PC-3 (cell line): ENCODE data around the gene GTF2H3. TPM values are rescaled to one million over a fixed set of nuclear protein-coding genes. Genes with fewer than 3 reads are reported as not detected.

ENCODE experiments used
- ATAC-seq: fragments of 200-7000 bp; cut with Tn5 transposase; 2 replicates; pipeline ENCODE4 v1.9.1; 2020; ENCODE audit warnings: mild to moderate bottlenecking, moderate library complexity
- BruUV-seq: library from RNA; stranded (reverse); fragments of 400-500 nt; replicated peaks from 2 replicates; lab custom pipeline; 2021; lab: Mats Ljungman, UMichigan
- CTCF ChIA-PET: fragments of 300-600 bp; sonication (Branson Sonifier 250); formaldehyde crosslinking; loops from one replicate; lab custom pipeline; 2022; ENCODE audit warnings: antibody characterized with exemption; lab: Charles Lee
- POLR2A ChIA-PET: fragments of 300-600 bp; sonication (Branson Sonifier 250); formaldehyde crosslinking; loops from one replicate; lab custom pipeline; 2022; ENCODE audit warnings: antibody characterized with exemption; ENCODE audit not compliant: unreplicated experiment; lab: Charles Lee
- DNase-seq: peaks from one replicate; pipeline ENCODE4 v3.0.0-alpha.2; 2015
- H2AFZ ChIP-seq: fragments of 300-600 bp; sonication (generic); 2 replicates; pipeline ENCODE4 v1.6.0; 2016; ENCODE audit warnings: antibody characterized with exemption, low read length
- H3F3A ChIP-seq: fragments of 300-600 bp; sonication (generic); one replicate; pipeline ENCODE4 v1.6.0; 2017; ENCODE audit warnings: antibody characterized with exemption, low read length, control low read depth, mild to moderate bottlenecking; ENCODE audit not compliant: unreplicated experiment
- H3K27ac ChIP-seq: fragments of 300-600 bp; sonication (generic); 2 replicates; pipeline ENCODE4 v1.5.1; 2016; ENCODE audit warnings: mild to moderate bottlenecking, low read length
- H3K27me3 ChIP-seq: fragments of 300-600 bp; sonication (generic); 2 replicates; pipeline ENCODE4 v1.6.1; 2016; ENCODE audit warnings: low read length, mixed read lengths
- H3K36me3 ChIP-seq: fragments of 300-600 bp; sonication (generic); 2 replicates; pipeline ENCODE4 v1.6.1; 2016; ENCODE audit warnings: low read depth, mixed run types, low read length, mixed read lengths
- H3K4me1 ChIP-seq: fragments of 300-600 bp; sonication (generic); 2 replicates; pipeline ENCODE4 v1.5.1; 2016; ENCODE audit warnings: low read length; ENCODE audit not compliant: insufficient read depth
- H3K4me2 ChIP-seq: fragments of 300-600 bp; sonication (generic); 2 replicates; pipeline ENCODE4 v1.6.0; 2016; ENCODE audit warnings: low read length
- H3K4me3 ChIP-seq: fragments of 300-600 bp; sonication (generic); 2 replicates; pipeline ENCODE4 v1.5.1; 2016; ENCODE audit warnings: mild to moderate bottlenecking, low read length, mixed read lengths
- H3K79me2 ChIP-seq: fragments of 300-600 bp; sonication (generic); 2 replicates; pipeline ENCODE4 v1.6.1; 2017; ENCODE audit warnings: low read length, mixed read lengths
- H3K9ac ChIP-seq: fragments of 300-600 bp; sonication (generic); 2 replicates; pipeline ENCODE4 v1.6.0; 2016; ENCODE audit warnings: mild to moderate bottlenecking, low read length
- H3K9me2 ChIP-seq: fragments of 300-600 bp; sonication (generic); replicated peaks from 2 replicates; pipeline ENCODE4 v1.6.1; 2016; ENCODE audit warnings: mixed run types, low read length, mixed read lengths
- H3K9me3 ChIP-seq: fragments of 300-600 bp; sonication (generic); 2 replicates; pipeline ENCODE4 v1.6.1; 2016; ENCODE audit warnings: low read length, mixed read lengths
- H4K20me1 ChIP-seq: fragments of 300-600 bp; sonication (generic); 2 replicates; pipeline ENCODE4 v1.6.1; 2016; ENCODE audit warnings: low read length, mixed read lengths
- EZH2 ChIP-seq: fragments of 300-600 bp; sonication (generic); IDR thresholded peaks from one replicate; pipeline ENCODE4 v1.6.1; 2017; ENCODE audit warnings: antibody characterized with exemption, mild to moderate bottlenecking, low read length; ENCODE audit not compliant: unreplicated experiment
- EZH2phosphoT487 ChIP-seq: fragments of 300-600 bp; sonication (generic); IDR thresholded peaks from 2 replicates; pipeline ENCODE4 v1.6.1; 2018; ENCODE audit warnings: mild to moderate bottlenecking, antibody characterized with exemption, low read length, borderline replicate concordance
- intact Hi-C: fragments of 100-400 bp; cut with micrococcal nuclease; formaldehyde crosslinking; loops from 2 replicates; pipeline ENCODE4 v1.9.0; 2023
- total RNA-seq: library from RNA; depleted of rRNA; stranded (reverse); fragments of >200 nt; gene quantifications from 2 replicates; pipeline ENCODE4 v1.2.3, GENCODE V29; 2014
- TF ChIP-seq, protein P1 (sequence below): fragments of 300-600 bp; sonication (generic); conservative IDR thresholded peaks from 2 replicates; pipeline ENCODE4 v1.5.1; 2017; ENCODE audit warnings: antibody characterized with exemption, low read depth, mild to moderate bottlenecking, low read length

The GTF2H3 gene
- total RNA-seq, 1 experiment from 2014 or later = 24.2 TPM

DNA sequence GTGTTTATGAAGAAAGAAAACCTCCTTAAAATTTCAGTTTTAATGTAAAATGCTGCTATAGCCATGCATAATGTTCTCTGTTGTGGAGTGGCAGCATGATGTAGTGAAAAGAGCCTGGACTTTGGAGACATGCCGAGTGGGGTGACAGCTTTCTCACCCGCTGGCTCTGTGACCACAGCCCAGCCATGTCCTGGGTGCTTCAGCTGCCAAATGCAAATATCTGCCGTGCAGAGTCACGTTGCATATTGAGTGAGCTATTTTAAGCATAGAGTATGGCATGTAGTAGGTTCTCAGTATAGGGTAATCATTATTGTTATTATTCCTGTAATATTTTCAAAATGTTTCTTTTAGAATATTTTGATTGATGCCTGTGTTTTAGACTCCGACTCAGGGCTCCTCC, 21.8 kb downstream of the GTF2H3 start:
- Histone ChIP-seq H3K9me2 (no peaks in the 10 kb centered on the region), H3K79me2 (no peaks in the 10 kb centered on the region), H2AFZ (no peak overlapping the region), H3K4me3 (no peak overlapping the region), H3K36me3 (peaks cover 24% of the 10 kb centered on the region), H3F3A (peaks cover 10% of the 10 kb centered on the region), H4K20me1 (no peaks in the 10 kb centered on the region), H3K9me3 (no peaks in the 10 kb centered on the region), H3K27me3 (no peaks in the 10 kb centered on the region), H3K4me2 (no peak overlapping the region), H3K9ac (no peak overlapping the region), H3K27ac (no peak overlapping the region), H3K4me1 (peaks cover 11% of the 10 kb centered on the region)
- no TSS peak for BruUV-seq
- DNase-seq (no peak), ATAC-seq (no peak)
- ChIA-PET CTCF (no interaction called here), POLR2A (no interaction called here)
- intact Hi-C loops = no loop called here
- TF ChIP-seq EZH2phosphoT487 (no peak), EZH2 (no peak)
- TF ChIP-seq, protein P1, sequence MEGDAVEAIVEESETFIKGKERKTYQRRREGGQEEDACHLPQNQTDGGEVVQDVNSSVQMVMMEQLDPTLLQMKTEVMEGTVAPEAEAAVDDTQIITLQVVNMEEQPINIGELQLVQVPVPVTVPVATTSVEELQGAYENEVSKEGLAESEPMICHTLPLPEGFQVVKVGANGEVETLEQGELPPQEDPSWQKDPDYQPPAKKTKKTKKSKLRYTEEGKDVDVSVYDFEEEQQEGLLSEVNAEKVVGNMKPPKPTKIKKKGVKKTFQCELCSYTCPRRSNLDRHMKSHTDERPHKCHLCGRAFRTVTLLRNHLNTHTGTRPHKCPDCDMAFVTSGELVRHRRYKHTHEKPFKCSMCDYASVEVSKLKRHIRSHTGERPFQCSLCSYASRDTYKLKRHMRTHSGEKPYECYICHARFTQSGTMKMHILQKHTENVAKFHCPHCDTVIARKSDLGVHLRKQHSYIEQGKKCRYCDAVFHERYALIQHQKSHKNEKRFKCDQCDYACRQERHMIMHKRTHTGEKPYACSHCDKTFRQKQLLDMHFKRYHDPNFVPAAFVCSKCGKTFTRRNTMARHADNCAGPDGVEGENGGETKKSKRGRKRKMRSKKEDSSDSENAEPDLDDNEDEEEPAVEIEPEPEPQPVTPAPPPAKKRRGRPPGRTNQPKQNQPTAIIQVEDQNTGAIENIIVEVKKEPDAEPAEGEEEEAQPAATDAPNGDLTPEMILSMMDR = no peak

DNA sequence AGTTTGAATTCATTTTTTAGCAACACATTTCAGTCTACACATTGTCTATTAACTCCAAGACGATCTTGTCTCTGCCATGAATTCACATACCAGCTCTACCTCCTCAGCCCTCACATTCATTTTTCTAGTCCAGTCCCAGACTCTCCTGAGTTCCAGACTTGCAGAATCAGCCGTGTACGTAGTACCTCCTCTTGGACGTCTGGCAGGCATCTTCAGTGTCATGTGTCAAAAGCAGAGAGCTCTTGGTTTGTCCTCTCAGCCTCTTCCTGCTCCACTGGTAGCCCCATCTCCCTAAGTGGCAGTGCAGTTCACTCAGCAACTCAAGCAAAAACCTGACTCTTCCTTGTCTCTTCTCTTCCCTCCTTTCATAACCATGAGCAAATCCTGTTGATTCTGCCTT, 22.8 kb downstream of the GTF2H3 start:
- DNase-seq (no peak), ATAC-seq (no peak)
- ChIA-PET POLR2A (no interaction called here), CTCF (interaction anchor here (0.5 kb wide), 1 partner anchor 13 kb away, joined by 3 read pairs; no protein-coding TSS in a partner anchor)
- no peaks in the 10 kb centered on the region for H3K79me2 ChIP-seq
- intact Hi-C loops = no loop called here
- H3K27ac ChIP-seq = no peak overlapping the region
- H3K27me3 ChIP-seq = no peaks in the 10 kb centered on the region
- TF ChIP-seq, protein P1 = no peak
- TF ChIP-seq EZH2 = no peak
- TF ChIP-seq EZH2phosphoT487 = no peak
- no peak overlapping the region for H3K9ac ChIP-seq
- H3K9me2 ChIP-seq = no peaks in the 10 kb centered on the region
- H4K20me1 ChIP-seq = no peaks in the 10 kb centered on the region
- no peak overlapping the region for H2AFZ ChIP-seq
- H3K4me2 ChIP-seq = no peak overlapping the region
- no peak overlapping the region for H3K4me3 ChIP-seq
- H3K36me3 ChIP-seq = peaks cover 17% of the 10 kb centered on the region; the same call in 1 of the 2 replicates
- H3F3A ChIP-seq = peaks cover 18% of the 10 kb centered on the region
- H3K9me3 ChIP-seq = no peaks in the 10 kb centered on the region
- peaks cover 20% of the 10 kb centered on the region for H3K4me1 ChIP-seq
- BruUV-seq = no TSS peak

DNA sequence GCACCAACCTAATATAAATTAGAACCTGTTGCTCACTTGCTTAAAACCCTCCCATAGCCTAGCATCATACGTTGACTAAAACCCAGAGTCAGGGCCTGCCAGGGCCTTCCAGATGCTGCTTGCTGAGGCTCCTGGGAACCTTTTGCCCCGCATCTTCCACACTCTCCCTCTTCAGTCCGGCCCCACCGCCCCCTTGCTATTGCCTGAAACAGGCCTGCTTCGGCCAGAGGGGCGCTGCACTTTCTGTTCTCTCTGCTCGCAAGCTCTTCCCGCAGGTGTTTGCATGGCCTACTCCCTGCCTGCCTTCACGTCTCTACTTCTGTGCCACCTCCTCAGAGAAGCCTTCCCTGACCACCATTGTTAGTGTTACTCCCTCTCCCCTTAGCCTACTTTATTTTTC, 23.6 kb downstream of the GTF2H3 start:
- Histone ChIP-seq H3K9me2 (no peaks in the 10 kb centered on the region), H3F3A (peaks cover 18% of the 10 kb centered on the region), H4K20me1 (no peaks in the 10 kb centered on the region), H3K4me1 (peaks cover 27% of the 10 kb centered on the region), H3K4me2 (no peak overlapping the region), H3K79me2 (no peaks in the 10 kb centered on the region), H3K27ac (no peak overlapping the region), H3K27me3 (no peaks in the 10 kb centered on the region), H2AFZ (no peak overlapping the region), H3K36me3 (peaks cover 17% of the 10 kb centered on the region; the same call in 1 of the 2 replicates), H3K9ac (no peak overlapping the region), H3K9me3 (no peaks in the 10 kb centered on the region), H3K4me3 (no peak overlapping the region)
- no TSS peak for BruUV-seq
- ChIA-PET POLR2A (no interaction called here), CTCF (no interaction called here)
- no peak for DNase-seq
- intact Hi-C loops = no loop called here
- ATAC-seq = no peak
- no peak for TF ChIP-seq EZH2
- TF ChIP-seq EZH2phosphoT487 = no peak
- TF ChIP-seq, protein P1 = no peak
